Thoracic aorta (tissue), 2 donors: ENCODE results near the gene CEND1. TPM values are rescaled to one million over a fixed set of nuclear protein-coding genes. Genes with fewer than 3 reads are reported as not detected.
"Not testable (repeated sequence)": the region's sequence is repeated elsewhere in the genome, so short reads cannot be mapped to it uniquely, and the experiment has no call there.

Experiments
- ATAC-seq: fragments of 150-250 bp; one replicate; pipeline ENCODE4 v1.8.0; 2017; ENCODE audit warnings: low read depth; ENCODE audit not compliant: insufficient number of reproducible peaks, low FRiP score
- DNase-seq: peaks from one replicate; pipeline ENCODE4 v3.0.0-alpha.2; 2020; ENCODE audit warnings: low spot score
- H3K27ac ChIP-seq, 2 donors: fragments of 200-600 bp; sonication (generic); 1 replicate in 1 of 2; 2 replicates in 1 of 2; pipeline ENCODE4 v1.5.1; 2016; ENCODE audit warnings: mild to moderate bottlenecking in 2 of 2, moderate library complexity in 2 of 2
- H3K27me3 ChIP-seq: fragments of 200-600 bp; sonication (generic); replicated peaks from 2 replicates; pipeline ENCODE4 v1.6.0; 2016; ENCODE audit warnings: mild to moderate bottlenecking; ENCODE audit not compliant: insufficient read depth
- H3K36me3 ChIP-seq: fragments of 200-600 bp; sonication (generic); one replicate; pipeline ENCODE4 v1.5.1; 2016
- H3K4me1 ChIP-seq, 2 donors: fragments of 200-600 bp; sonication (generic); 1 replicate in 1 of 2; 2 replicates in 1 of 2; pipeline versions ENCODE4 v1.5.1 to v1.6.0; 2016; ENCODE audit warnings: low read depth in 2 of 2, mild to moderate bottlenecking in 1 of 2; ENCODE audit not compliant: control insufficient read depth in 1 of 2
- H3K4me3 ChIP-seq: fragments of 200-600 bp; sonication (generic); 2 replicates; pipeline ENCODE4 v1.5.1; 2016; ENCODE audit warnings: mild to moderate bottlenecking
- H3K9me3 ChIP-seq: fragments of 200-600 bp; sonication (generic); 2 replicates; pipeline ENCODE4 v1.5.1; 2016
- CTCF ChIP-seq: fragments of 200-600 bp; sonication (generic); IDR thresholded peaks from one replicate; pipeline ENCODE4 v1.5.1; 2019; ENCODE audit warnings: antibody characterized with exemption
- total RNA-seq, 2 donors: library from RNA; depleted of rRNA; stranded (reverse); fragments of >200 nt; gene quantifications; one replicate each; pipeline versions ENCODE4 v1.1.0 to v1.2.3, GENCODE V29; 2016

CEND1 gene
- total RNA-seq, 2 donors from 2014 or later = not detected

GRCh38 chr11:742571-743201 is 47.2 kb downstream of the CEND1 start:
- no peak for TF ChIP-seq CTCF
- Histone ChIP-seq H3K27ac (no peak overlapping the region), H3K36me3 (no peaks in the 10 kb centered on the region), H3K9me3 (no peaks in the 10 kb centered on the region), H3K4me3 (no peak overlapping the region), H3K27me3 (no peaks in the 10 kb centered on the region), H3K4me1 (peaks cover 4 to 9% of the 10 kb centered on the region in 2 donors)
- ATAC-seq (no peak), DNase-seq (no peak)

- no peaks in the 10 kb centered on the region for H3K36me3 ChIP-seq
- peaks cover 4 to 8% of the 10 kb centered on the region in 2 donors for H3K4me1 ChIP-seq
- no peak for TF ChIP-seq CTCF
- no peaks in the 10 kb centered on the region for H3K9me3 ChIP-seq
- H3K4me3 ChIP-seq = no peak overlapping the region
- H3K27ac ChIP-seq = no peak overlapping the region
- no peaks in the 10 kb centered on the region for H3K27me3 ChIP-seq
- ATAC-seq (no peak), DNase-seq (no peak)
These were observed 47.7 kb downstream of the CEND1 start for GRCh38 chr11:742156-742546.

- DNase-seq, H3K27ac ChIP-seq, H3K4me3 ChIP-seq, H3K27me3 ChIP-seq, H3K9me3 ChIP-seq, H3K36me3 ChIP-seq, ATAC-seq, H3K4me1 ChIP-seq: not testable (repeated sequence)
These were observed 52.0 kb downstream of the CEND1 start for GRCh38 chr11:737899-738298.

- H3K4me3 ChIP-seq = no peak overlapping the region
- ATAC-seq (no peak), DNase-seq (no peak)
- no peaks in the 10 kb centered on the region for H3K9me3 ChIP-seq
- no peak for TF ChIP-seq CTCF
- H3K36me3 ChIP-seq = no peaks in the 10 kb centered on the region
- no peaks in the 10 kb centered on the region for H3K27me3 ChIP-seq
- no peaks in the 10 kb centered on the region for H3K4me1 ChIP-seq
- no peak overlapping the region for H3K27ac ChIP-seq
These were observed 52.5 kb downstream of the CEND1 start for GRCh38 chr11:737366-737765.

Other genes with a start within 250 kb of the CEND1 start
- 1 to 10 TPM; 1.1 to 2.7 TPM for gene LMNTD2, start 229.4 kb downstream of the CEND1 start, total RNA-seq
- 10 to 100 TPM in 1 of 2 donors, 1 to 10 TPM in 1; 7.3 to 20.6 TPM for gene RASSF7, start 229.1 kb downstream of the CEND1 start, total RNA-seq
- gene PHRF1, start 213.6 kb downstream of the CEND1 start, total RNA-seq = 10 to 100 TPM; 31.3 to 39.6 TPM
- 10 to 100 TPM; 33.8 to 45.4 TPM for gene IRF7, start 174.1 kb downstream of the CEND1 start, total RNA-seq
- gene CDHR5, start 165.1 kb downstream of the CEND1 start, total RNA-seq = not detected
- not detected for gene SCT, start 162.9 kb downstream of the CEND1 start, total RNA-seq
- under 1 TPM in 1 of 2 donors, not detected in 1; 0.27 TPM for gene DRD4, start 152.8 kb downstream of the CEND1 start, total RNA-seq
- 10 to 100 TPM; 22.1 to 67.0 TPM for gene DEAF1, start 94.9 kb downstream of the CEND1 start, total RNA-seq
- gene TMEM80, start 94.3 kb downstream of the CEND1 start, total RNA-seq = 10 to 100 TPM; 22.4 to 22.5 TPM
- 10 to 100 TPM; 39.6 to 75.9 TPM for gene EPS8L2, start 83.9 kb downstream of the CEND1 start, total RNA-seq
- 100 to 1,000 TPM; 132 to 232 TPM for gene TALDO1, start 42.6 kb downstream of the CEND1 start, total RNA-seq
- 10 to 100 TPM; 32.5 to 48.7 TPM for gene GATD1, start 12.6 kb downstream of the CEND1 start, total RNA-seq
- gene SLC25A22, start 8.2 kb upstream of the CEND1 start, total RNA-seq = 10 to 100 TPM; 10.7 to 16.9 TPM
- gene PIDD1, start 15.1 kb upstream of the CEND1 start, total RNA-seq = 10 to 100 TPM; 10.9 to 52.0 TPM
- gene RPLP2, start 19.9 kb upstream of the CEND1 start, total RNA-seq = 100 to 1,000 TPM; 170 to 221 TPM
- 100 to 1,000 TPM; 105 to 115 TPM for gene PNPLA2, start 28.8 kb upstream of the CEND1 start, total RNA-seq
- 10 to 100 TPM in 1 of 2 donors, 1 to 10 TPM in 1; 9.6 to 11.6 TPM for gene CRACR2B, start 37.8 kb upstream of the CEND1 start, total RNA-seq
- gene CD151, start 42.9 kb upstream of the CEND1 start, total RNA-seq = 1,000 to 10,000 TPM in 1 of 2 donors, 100 to 1,000 TPM in 1; 532 to 1,455 TPM
- 10 to 100 TPM; 20.8 to 63.0 TPM for gene POLR2L, start 52.4 kb upstream of the CEND1 start, total RNA-seq
- 100 to 1,000 TPM in 1 of 2 donors, 10 to 100 TPM in 1; 55.5 to 107 TPM for gene TSPAN4, start 52.8 kb upstream of the CEND1 start, total RNA-seq
- 100 to 1,000 TPM in 1 of 2 donors, 10 to 100 TPM in 1; 61.2 to 195 TPM for gene CHID1, start 120.7 kb upstream of the CEND1 start, total RNA-seq
- 100 to 1,000 TPM in 1 of 2 donors, 10 to 100 TPM in 1; 99.0 to 109 TPM for gene AP2A2, start 135.8 kb upstream of the CEND1 start, total RNA-seq
- gene MUC6, start 246.6 kb upstream of the CEND1 start, total RNA-seq = 10 to 100 TPM in 1 of 2 donors, not detected in 1; 13.1 TPM